DMS114 treated with DMSO at 0.1 percent for 48 hours (cell line): ENCODE measurements around the gene DGUOK.

Experiments used
- DNase-seq: peaks from one replicate; lab custom pipeline; 2025; ENCODE audit not compliant: unreplicated experiment; lab: John Stamatoyannopoulos, UW

DGUOK gene

DNA sequence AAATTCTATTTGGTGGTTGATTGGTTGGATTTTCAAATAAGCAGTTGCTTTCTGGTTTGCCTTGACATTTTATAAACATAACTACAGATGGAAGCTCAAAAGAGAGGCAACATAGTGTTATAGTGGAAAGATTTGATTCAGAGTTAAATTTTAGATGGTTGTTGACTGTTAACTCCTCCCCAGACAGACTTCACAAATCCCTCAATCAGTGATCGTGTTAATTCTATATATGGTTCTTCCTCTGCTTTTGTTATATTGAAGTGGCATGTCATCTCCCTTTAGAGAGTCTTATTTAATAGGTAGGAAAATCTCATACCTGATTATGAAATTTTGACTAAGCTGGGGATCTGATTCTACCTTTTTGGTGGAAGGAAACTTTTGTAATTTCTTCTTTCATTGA, 19.5 kb downstream of the DGUOK start:
- DNase-seq = no peak

DNA sequence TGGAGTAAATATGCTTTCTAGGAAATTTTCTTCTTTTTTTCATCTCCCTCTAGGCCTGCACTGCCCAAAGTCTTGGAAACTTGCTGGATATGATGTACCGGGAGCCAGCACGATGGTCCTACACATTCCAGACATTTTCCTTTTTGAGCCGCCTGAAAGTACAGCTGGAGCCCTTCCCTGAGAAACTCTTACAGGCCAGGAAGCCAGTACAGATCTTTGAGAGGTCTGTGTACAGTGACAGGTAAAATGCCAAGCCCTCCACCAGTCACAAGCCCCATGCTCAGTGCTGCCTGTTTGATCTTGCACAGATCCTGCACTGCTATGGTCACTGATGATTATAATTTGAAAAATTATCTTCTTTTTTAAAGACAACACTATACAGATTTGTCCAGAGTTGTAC, 20.0 kb downstream of the DGUOK start:
- no peak for DNase-seq

DNA sequence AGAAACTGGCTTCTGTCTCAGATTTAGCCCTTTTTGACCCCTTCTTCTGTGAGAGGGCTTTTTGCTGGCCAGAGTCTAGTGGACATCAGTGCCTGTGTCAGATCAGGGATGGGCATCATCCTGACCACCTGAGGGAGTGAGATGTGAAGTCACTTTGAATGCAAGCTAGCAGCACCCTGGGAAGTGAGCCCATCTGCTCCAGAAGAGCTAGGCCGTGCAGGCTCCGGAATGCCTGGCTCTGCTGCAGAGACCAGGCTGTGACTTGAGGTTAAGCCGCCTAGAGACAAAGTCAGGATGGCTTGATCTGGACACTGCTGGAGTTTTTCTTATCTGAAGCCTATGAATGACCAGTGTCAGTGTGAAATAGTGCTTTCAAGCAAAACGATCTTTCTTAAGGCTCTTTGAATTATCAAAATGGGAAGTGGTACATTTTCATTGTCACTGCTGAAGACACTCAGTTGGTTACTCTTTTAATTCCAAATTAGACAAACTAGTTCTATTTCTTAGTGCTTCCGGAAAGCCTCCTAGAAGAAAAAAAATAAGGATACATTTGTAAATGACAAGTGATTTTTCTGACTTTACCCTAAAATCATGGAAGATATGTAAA, 20.8 kb downstream of the DGUOK start:
- DNase-seq = no peak

DNA sequence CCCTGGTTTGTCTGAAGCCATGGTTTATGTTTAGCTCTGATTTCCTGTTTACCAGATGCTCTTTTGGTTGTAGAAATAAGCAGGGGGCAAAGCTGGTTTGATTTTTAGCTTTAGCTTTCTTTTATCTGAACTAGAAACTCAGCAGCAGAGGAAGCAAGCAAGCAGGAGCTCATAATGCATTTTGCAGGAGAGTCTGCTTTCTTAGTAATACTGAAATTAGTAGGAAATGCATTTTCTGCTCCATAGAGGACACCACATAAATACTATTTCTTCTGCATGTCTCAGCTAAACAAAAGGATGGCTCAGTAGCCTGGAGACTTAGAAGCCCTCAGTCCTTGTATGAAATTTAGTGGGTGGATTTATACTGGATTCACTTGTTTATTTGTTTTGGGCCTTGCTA, 23.1 kb downstream of the DGUOK start:
- DNase-seq = no peak

DNA sequence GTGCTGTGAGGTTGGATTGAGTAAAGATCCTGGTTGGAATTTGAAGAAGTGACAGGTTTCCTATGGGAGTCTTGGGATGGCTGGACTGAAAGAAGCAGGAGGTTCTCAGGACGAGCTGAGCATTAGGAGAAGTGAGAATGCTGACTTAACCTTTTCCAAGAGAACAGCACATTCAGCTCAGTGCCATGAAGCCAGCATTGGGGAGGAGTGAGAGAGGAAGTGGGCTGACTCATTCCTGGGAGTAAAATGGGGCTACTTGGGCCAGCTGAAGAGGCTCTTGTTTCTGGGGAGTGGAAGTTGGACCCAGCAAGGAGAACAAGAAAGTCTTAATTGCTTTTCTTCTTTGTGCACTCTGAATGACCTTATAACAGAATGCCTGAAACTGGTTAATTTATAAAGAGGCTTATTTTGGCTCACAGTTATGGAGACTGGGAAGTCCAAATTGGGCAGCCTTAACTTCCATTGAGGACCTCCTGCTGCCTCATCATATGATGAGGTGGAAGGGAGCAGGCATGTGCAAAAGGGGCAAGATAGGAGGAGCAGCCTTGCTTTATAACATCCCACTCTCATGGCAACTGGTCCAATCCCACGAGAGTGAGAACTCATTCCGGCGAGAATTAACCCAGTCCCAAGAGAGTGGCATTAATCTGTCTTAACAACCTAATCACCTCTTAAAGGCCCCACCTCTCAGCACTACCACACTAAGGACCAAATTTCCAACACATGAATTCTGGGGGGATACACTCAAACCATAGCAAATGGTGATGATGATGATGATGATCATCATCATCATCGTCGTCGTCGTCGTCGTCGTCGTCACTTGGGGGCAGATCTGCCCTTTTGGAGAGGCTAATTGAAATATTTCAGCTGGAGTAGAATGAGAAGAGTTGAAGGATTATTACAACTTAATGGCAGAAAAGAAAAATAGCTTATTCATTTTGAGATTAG, 26.1 kb downstream of the DGUOK start:
- DNase-seq = no peak

DNA sequence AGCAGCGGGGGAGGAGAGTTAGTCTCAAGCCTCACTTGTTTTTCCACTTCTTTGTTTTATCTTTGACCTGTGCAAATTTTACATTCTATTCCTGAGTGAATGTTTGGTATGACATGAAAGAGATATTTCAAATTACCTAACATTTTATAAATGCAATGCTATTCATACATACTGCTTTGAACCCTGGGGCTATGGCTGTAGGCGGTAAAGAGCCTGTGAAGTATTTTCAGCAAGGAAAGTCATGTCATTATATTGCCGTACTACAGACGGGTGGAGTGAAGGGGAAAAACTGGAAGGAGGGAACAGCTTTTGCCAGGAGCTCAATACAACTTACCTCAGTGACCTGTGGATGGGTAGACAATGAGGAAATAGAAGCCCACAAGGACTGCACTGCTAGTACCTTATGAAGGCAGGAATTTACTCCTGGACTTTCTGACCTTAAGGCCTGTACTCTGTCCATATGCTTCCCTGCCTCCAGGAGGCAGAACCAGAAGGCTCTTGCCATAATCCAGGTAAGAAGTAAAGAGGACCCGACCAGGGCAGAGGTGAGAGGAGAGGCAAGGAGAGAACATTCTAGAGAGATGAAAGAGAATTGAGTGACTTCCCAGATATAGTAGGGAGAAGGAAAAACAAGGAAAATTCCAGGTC, 29.7 kb downstream of the DGUOK start:
- DNase-seq = no peak

DNA sequence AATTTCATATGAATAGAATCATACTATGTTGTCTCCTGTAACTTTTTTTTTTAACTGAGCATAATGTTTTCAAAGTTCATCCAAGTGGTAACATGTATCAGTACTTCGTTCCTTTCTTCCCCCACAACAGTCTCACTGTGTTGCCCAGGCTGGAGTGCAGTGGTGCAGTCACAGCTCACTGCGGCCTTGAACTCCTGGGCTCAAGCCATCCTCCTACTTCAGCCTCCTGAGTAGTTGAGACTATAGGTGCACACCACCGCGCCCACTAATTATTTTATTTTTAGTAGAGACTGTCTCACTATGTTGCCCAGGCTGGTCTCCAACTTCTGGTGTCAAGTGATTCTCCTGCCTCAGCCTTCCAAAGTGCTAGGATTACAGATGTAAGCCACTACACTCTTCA, 34.6 kb downstream of the DGUOK start:
- DNase-seq = no peak

DNA sequence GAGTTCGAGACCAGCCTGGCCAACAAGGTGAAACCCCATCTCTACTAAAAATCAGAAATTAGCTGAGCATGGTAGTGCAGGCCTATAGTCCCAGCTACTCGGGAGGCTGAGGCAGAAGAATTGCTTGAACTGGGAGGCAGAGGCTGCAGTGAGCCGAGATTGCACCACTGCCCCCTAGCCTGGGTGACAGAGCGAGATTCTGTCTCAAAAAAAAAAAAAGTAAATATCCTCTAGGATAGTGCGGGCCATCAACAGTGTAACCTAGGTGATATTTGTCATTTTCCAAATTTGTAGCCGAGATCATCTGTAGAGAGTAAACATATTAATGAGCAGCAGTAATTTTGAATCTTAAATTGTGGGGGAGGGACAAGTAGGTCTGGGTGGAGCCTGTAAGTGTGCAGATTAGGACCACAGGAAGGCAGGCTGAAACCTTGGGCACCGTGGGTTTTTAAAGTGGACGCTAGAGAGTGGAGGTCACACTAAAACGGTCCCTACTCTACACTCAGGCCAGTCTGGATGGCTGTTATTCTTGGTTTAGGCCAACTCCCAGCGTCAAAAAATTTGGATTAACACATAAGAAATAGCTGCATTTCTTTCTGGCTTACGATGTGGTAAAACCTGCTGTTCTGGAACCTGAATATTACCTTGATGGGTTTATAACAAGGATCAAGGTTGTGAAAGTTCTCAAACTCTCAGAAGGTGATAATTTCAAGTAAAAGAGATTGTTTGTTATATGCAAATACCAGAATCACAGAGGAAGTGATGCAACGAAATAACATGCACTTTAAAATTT, 35.3 kb downstream of the DGUOK start:
- no peak for DNase-seq

DNA sequence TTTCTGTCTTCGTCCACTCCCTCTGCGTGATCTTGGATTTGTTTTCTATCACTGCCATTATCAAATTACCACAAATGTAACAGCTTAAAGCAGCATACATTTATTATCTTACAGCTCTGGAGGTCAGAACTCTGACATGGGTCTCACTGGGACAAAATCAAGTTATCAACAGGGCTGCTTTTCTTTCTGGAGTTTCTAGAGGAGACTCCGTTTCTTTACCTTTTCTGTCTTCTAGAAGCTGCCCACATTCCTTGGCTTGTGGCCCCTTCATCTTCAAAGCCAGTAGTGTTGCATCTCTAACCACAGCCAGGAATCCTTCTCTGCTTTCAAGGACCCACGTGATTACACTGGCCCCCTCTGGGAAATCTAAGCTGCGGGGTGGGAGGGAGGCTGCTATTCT, 36.1 kb downstream of the DGUOK start:
- no peak for DNase-seq

DNA sequence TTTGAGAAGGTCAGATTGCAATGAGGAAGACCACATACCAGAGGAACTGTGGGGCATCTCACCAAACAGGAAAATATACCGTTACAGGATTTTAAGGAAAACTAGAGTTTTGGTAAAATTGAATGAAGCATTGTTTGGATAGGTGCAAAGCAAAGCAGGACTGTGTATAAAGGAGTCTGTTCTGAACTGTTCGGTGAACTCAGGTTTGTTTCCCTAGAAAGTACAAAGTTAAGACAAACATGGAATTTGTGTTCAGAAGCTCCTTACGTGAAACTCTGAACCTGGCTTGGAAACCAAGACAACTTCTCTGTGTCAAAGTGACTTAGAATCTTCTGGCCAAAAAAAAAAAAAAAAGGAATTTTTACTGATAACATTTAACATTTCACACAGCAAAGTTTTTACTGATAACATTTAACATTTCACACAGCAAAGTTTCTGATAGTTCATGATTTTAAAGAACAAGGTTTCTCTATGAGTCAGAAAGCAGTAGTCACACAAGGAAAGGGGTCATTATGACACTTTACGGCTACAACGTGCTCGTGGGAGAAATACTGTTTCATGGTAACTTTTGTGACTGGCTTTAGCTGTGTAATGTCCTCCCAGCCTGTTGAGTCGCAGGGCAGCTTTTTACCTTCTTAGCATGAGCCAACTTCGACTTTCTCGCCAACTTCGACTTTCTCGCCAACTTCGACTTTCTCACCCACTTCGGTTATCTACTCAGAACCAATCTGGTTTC, 36.9 kb downstream of the DGUOK start:
- no peak for DNase-seq

DNA sequence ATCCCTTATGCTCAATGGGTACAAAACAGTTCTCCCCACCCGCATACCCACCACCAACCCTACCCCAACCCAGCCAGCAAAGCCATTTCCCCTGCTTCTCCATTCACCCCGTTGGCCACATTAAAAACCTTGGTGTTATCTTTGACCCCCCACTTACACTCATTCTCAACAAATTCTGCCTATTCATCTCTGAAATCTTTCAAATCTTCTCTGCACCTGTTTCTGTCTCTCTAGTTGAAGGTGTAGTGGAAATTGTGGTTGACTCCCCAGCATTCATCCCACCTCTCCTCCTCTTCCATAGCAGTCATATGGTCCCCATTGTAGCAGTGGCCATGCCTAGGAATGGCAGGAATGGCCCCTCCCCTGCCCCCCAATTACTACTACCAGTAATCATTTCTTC, 37.5 kb downstream of the DGUOK start:
- DNase-seq = no peak

DNA sequence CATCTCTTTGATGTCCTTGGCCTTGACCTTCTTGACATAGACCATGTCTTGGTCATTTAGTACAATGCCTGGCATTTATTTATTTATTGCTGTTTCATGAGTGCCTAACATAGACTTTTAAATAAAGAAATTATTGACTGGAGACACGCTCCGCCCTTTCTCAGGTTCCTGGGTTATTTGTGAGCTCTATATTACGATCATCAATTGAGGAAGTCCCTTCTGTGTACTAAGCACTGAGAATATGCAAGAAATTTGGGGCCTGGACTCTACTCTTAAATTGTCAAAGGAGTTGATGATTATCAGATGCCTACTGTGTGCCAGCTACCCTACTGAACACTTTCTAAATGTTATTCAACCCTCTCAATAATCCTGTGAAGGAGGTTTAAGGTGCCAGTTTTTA, 38.4 kb downstream of the DGUOK start:
- DNase-seq = no peak

DNA sequence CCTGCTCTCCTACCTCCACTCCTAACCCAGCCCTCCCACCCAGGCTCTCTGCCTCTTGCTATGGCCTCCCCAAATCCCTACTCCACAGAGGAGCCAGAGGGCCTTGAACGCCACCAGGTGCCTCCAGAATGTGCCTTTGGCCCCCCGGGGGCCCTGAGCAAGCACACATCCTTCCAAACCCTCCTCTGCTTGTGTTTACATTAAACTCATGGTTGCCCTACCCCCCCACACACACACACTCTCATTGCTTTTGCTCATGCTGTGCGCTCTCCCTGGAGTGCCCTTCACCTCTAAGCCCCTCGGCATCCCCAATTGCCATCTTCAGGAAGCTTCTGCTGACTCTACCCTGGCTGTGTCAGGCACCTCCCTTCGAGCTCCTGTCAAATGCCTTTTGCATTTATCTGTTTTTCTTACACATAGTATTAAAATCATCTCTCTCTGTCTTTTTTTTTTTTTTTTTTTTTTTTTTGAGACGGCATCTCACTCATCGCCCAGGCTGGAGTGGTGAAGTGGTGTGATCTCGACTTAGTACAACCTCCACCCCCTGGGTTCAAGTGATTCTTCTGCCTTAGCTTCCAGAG, 41.8 kb downstream of the DGUOK start:
- no peak for DNase-seq

DNA sequence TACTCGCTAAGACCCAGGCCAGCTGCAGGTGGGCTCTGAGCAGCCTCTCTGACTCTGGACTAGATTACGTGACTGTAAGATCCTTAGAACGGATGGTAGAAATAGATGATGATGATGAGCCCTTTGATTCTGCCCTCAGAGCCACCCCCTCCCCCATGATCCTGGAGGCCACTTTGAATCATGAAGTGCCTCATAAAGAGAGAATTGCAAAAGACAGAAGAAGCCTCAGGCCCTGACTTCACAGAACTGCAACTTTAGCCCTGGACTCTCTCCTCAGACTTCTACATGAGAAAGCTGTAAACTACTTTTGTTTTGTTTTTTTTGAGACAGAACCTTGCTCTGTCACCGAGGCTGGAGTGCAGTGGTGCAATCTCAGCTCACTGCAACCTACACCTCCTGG, 42.7 kb downstream of the DGUOK start:
- no peak for DNase-seq

DNA sequence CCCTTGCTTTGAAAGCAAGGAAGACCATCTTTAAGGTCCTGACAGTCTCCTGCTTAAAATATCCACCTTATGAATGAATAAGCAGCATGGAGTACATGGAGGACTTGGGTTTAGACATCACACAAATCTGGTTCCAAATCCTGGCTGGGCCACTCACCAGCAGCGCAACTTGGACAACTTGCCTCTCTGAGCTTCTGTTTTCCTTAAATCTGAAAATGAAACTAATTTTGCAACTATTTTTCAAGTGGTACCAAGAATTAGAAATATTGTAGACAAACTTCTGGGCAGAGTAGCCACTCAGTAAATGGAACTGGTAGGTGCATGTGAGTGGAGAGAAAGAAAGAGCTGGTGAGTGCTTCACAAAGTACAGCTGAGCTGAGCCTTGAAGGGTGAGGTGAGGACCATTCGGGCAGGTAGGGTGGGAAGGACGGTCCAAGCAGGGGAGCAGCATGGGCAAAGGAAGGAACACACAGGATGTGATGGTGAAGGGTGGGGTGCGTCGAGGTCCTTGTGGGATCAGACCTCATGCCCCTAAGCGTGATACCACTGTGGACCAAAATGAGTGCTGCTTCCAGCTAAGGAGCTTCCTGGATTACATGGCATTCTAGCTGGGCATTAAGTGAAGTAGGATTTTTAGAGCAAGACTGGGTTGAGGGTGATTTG, 43.6 kb downstream of the DGUOK start:
- no peak for DNase-seq

DNA sequence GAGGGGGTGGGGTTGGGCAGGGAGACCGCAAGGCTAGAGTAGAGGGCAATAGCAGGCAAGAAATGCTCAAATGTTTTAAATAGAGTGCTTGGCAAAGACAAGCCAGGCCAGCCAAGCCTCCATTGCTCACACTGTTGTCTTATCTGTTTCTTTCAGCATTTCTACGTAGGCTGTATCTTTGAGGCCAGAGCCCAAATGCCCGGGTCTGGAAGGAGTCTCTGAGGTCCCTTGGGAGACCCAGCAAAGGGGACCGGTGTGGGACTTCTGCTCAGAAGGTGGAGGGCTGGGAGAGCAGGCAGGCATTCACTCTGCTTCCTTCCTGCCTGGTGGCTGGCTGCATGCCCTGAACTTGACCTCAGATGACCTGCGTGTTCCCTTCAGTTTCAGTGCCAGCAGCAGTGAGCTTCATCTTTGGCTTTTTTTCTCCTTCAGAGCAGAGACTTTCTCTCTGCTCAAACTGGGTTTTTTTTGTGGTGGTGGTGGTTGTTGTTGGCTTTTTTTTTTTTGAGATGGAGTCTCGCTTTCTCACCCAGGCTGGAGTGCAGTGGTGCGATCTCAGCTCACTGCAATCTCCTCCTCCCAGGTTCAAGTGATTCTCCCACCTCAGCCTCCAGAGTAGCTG, 44.3 kb downstream of the DGUOK start:
- DNase-seq = no peak

DNA sequence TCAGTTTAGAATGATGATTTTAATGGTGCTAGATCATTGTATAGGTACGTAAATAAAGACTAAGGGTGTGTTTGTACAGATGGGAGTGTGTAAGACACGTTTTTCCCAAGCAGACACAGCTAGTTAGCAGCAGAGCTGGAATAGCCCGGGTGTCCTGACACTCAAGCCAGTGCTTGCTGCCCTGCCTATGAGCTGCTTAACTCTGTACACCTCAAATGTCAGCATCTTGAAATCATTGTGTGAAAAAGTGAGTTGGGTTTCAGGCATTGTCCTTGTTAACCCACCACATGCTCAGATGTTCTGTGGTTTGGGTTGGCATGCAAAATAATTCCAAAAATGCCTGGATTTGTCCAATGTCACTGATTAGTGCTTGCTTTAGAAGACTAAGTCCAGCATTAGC, 45.0 kb downstream of the DGUOK start:
- DNase-seq = no peak

DNA sequence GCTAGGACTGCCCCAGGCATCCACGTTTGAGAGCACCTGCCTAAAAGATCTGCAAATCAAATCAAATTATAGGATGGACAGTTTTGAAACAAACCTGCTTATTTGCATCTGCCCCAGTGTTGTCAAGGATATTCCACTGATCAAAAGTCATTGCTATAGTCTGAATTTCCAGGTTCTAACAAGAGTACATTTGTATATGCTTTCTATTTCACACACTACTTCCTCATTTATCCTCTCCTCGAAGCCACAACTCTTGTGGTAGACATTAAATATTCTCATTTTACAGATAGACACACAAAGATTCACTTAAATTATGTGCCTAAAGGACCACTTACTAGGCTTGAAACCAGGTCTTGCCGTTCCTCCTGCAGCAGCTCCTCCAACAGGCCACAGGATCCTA, 46.2 kb downstream of the DGUOK start:
- no peak for DNase-seq

DNA sequence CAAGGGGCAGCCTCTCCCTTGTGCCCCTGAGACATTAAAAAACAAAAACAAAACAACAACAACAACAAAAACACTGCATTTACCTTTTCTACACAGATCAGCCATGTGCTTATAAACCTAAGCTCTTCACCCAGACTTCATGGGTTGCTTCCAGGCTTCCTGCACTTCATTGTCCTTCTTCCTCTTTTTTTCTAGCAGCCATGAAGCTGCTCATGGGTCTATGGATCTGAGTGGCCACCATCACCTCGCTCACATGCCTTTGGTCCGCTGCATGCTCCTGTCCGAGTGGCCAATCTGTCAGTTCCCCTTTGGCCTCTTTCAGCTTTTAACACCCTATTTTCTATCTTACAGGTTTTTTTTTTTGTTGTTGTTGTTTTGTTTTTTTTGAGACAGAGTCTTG, 49.1 kb downstream of the DGUOK start:
- no peak for DNase-seq
